NCI-H1105 (cell line): Measurements from ENCODE around the gene ACSS3.
"Not testable (repeated sequence)": the region's sequence is repeated elsewhere in the genome, so short reads cannot be mapped to it uniquely, and the experiment has no call there.

Source experiments
- DNase-seq: peaks from one replicate; lab custom pipeline; 2025; lab: John Stamatoyannopoulos, UW

ACSS3 gene

GRCh38 chr12:81094718-81095360 is 17.0 kb downstream of the ACSS3 start:
- DNase-seq: no peak

- DNase-seq: no peak
These were observed 17.8 kb downstream of the ACSS3 start for GRCh38 chr12:81095501-81096232.

- no peak for DNase-seq
These were observed 27.8 kb downstream of the ACSS3 start for GRCh38 chr12:81105687-81106086.

- no peak for DNase-seq
These were observed 36.3 kb downstream of the ACSS3 start for GRCh38 chr12:81114226-81114625.

- DNase-seq: not testable (repeated sequence)
These were observed 41.2 kb downstream of the ACSS3 start for GRCh38 chr12:81119069-81119468.

GRCh38 chr12:81120961-81121360 is 43.1 kb downstream of the ACSS3 start:
- no peak for DNase-seq

- DNase-seq: no peak
These were observed 45.7 kb downstream of the ACSS3 start for GRCh38 chr12:81123611-81124010.

- no peak for DNase-seq
These were observed 47.8 kb downstream of the ACSS3 start for GRCh38 chr12:81125691-81126090.

- peak; percentile 54 for DNase-seq
These were observed 51.2 kb downstream of the ACSS3 start for GRCh38 chr12:81128930-81129554.

- DNase-seq: no peak
These were observed 58.6 kb downstream of the ACSS3 start for GRCh38 chr12:81136519-81136918.

- no peak for DNase-seq
These were observed 59.9 kb downstream of the ACSS3 start for GRCh38 chr12:81137801-81138200.

GRCh38 chr12:81141217-81141616 is 63.3 kb downstream of the ACSS3 start:
- no peak for DNase-seq

GRCh38 chr12:81143057-81143456 is 65.2 kb downstream of the ACSS3 start:
- no peak for DNase-seq

GRCh38 chr12:81146228-81147225 is 68.6 kb downstream of the ACSS3 start:
- no peak for DNase-seq

- no peak for DNase-seq
These were observed 69.5 kb downstream of the ACSS3 start for GRCh38 chr12:81147292-81147919.

GRCh38 chr12:81150382-81150781 is 72.5 kb downstream of the ACSS3 start:
- DNase-seq: peak; percentile 79

- no peak for DNase-seq
These were observed 82.0 kb downstream of the ACSS3 start for GRCh38 chr12:81159856-81160255.

GRCh38 chr12:81161680-81162079 is 83.8 kb downstream of the ACSS3 start:
- no peak for DNase-seq

GRCh38 chr12:81162391-81163136 is 84.7 kb downstream of the ACSS3 start:
- DNase-seq: no peak

- no peak for DNase-seq
These were observed 86.9 kb downstream of the ACSS3 start for GRCh38 chr12:81164827-81165226.

- no peak for DNase-seq
These were observed 88.9 kb downstream of the ACSS3 start for GRCh38 chr12:81166790-81167189.
